Measurements from ENCODE around the gene ANKZF1.
A peak's percentile ranks its signal among the peaks of the same experiment; 100 is the strongest.
"Not testable (repeated sequence)": the region's sequence is repeated elsewhere in the genome, so short reads cannot be mapped to it uniquely, and the experiment has no call there.

The ANKZF1 gene

GRCh38 chr2:219230059-219230540 lies 494 bp downstream of the ANKZF1 start:
- peak; percentile 7 to 19 for ATAC-seq

GRCh38 chr2:219234331-219234730 lies 4.7 kb downstream of the ANKZF1 start:
- ATAC-seq: no peak

- no peak for ATAC-seq
These were observed 13.7 kb downstream of the ANKZF1 start for GRCh38 chr2:219243291-219243761.

- no peak for ATAC-seq
These were observed 15.2 kb downstream of the ANKZF1 start for GRCh38 chr2:219244789-219245147.

- peak; percentile 84 to 86 for ATAC-seq
These were observed 15.7 kb downstream of the ANKZF1 start, which contains the start of the genes GLB1L and STK16 for GRCh38 chr2:219245148-219245898. GLB1L (minus strand) TSS chr2:219245444; CDS start chr2:219243573, 1,871 bp downstream. STK16 (plus strand) TSS chr2:219245479; CDS start chr2:219246000, 521 bp downstream.

- no peak for ATAC-seq
These were observed 16.3 kb downstream of the ANKZF1 start for GRCh38 chr2:219245899-219246230.

- no peak for ATAC-seq
These were observed 17.0 kb downstream of the ANKZF1 start for GRCh38 chr2:219246559-219246958.

GRCh38 chr2:219247678-219248642 lies 18.4 kb downstream of the ANKZF1 start:
- peak; percentile 57 to 59 for ATAC-seq

GRCh38 chr2:219248845-219249202 lies 19.2 kb downstream of the ANKZF1 start:
- no peak for ATAC-seq

GRCh38 chr2:219249203-219249980 lies 19.8 kb downstream of the ANKZF1 start:
- ATAC-seq: no peak

GRCh38 chr2:219250049-219250781 lies 20.6 kb downstream of the ANKZF1 start:
- ATAC-seq: no peak

GRCh38 chr2:219251656-219252055 lies 22.1 kb downstream of the ANKZF1 start:
- no peak for ATAC-seq

GRCh38 chr2:219252084-219252483 lies 22.5 kb downstream of the ANKZF1 start:
- peak in 1 of 2 donors; percentile 2 for ATAC-seq

- no peak for ATAC-seq
These were observed 22.9 kb downstream of the ANKZF1 start for GRCh38 chr2:219252570-219252899.

GRCh38 chr2:219252900-219253752 lies 23.5 kb downstream of the ANKZF1 start, which contains the start of gene TUBA4B:
TUBA4B (plus strand) TSS chr2:219253243; CDS start chr2:219253408, 165 bp downstream.
- ATAC-seq: peak; percentile 9 to 22

GRCh38 chr2:219253753-219254589 lies 24.4 kb downstream of the ANKZF1 start, which contains the start of gene TUBA4A:
TUBA4A (minus strand) TSS chr2:219253918; CDS start chr2:219253858, 60 bp downstream.
- peak; percentile 71 to 73 for ATAC-seq

- ATAC-seq: peak; percentile 65 to 67
These were observed 25.1 kb downstream of the ANKZF1 start for GRCh38 chr2:219254590-219255201.

GRCh38 chr2:219258942-219259341 lies 29.3 kb downstream of the ANKZF1 start:
- not testable (repeated sequence) for ATAC-seq
